AG04449 (cell line): ENCODE data around the gene NFIX.

ENCODE experiments used
- CTCF ChIA-PET: fragments of 350-600 bp; formaldehyde crosslinking; extraction: SDS; loops from one replicate; lab custom pipeline; 2021; ENCODE audit warnings: antibody characterized with exemption; lab: Yijun Ruan, JAX
- POLR2A ChIA-PET: fragments of 400-600, 350-600 bp; formaldehyde crosslinking; extraction: SDS; loops from one replicate; lab custom pipeline; 2020; ENCODE audit warnings: antibody characterized with exemption, inconsistent platforms; lab: Yijun Ruan, JAX
- DNase-seq: peaks from one replicate; pipeline ENCODE4 v3.0.0-alpha.2; 2010; ENCODE audit warnings: low read depth, low spot score
- H3K4me3 ChIP-seq: 2 replicates; pipeline ENCODE4 v1.5.1; 2011; ENCODE audit warnings: low read depth, mild to moderate bottlenecking, control low read depth, low read length
- CTCF ChIP-seq: IDR thresholded peaks from one replicate; pipeline ENCODE4 v1.5.1; 2011; ENCODE audit warnings: mild to moderate bottlenecking, moderate library complexity, low read length, control low read depth, inconsistent platforms; ENCODE audit not compliant: insufficient read depth; ENCODE audit errors: missing control alignments

NFIX gene

GRCh38 chr19:12997967-12998940, 3.0 kb downstream of the NFIX start:
- H3K4me3 ChIP-seq = peak overlapping the region; percentile 18
- TF ChIP-seq CTCF = no peak
- CTCF ChIA-PET = interaction anchor here (1.5 to 3.9 kb wide), 3 partner anchors 9 to 64 kb away, joined by 3 to 25 read pairs (median 4); no protein-coding TSS in a partner anchor
- DNase-seq = no peak
- POLR2A ChIA-PET = interaction anchor here (0.7 kb wide), 1 partner anchor 56 kb away, joined by 4 read pairs; no protein-coding TSS in a partner anchor

GRCh38 chr19:13001166-13001501, 5.9 kb downstream of the NFIX start:
- TF ChIP-seq CTCF = no peak
- no peak overlapping the region for H3K4me3 ChIP-seq
- CTCF ChIA-PET = interaction anchor here (2.3 to 6.5 kb wide), 2 partner anchors 24 to 61 kb away, joined by 9 to 54 read pairs; no protein-coding TSS in a partner anchor
- POLR2A ChIA-PET = interaction anchor here (0.7 kb wide), 1 partner anchor 31 kb away, joined by 3 read pairs; no protein-coding TSS in a partner anchor
- DNase-seq = no peak

- no peak overlapping the region for H3K4me3 ChIP-seq
- CTCF ChIA-PET = interaction anchor here (2.3 to 6.5 kb wide), 2 partner anchors 24 to 60 kb away, joined by 9 to 54 read pairs; no protein-coding TSS in a partner anchor
- POLR2A ChIA-PET = no interaction called here
- no peak for DNase-seq
- no peak for TF ChIP-seq CTCF
Observed at GRCh38 chr19:13001502-13002165, 6.4 kb downstream of the NFIX start.

- no peak for TF ChIP-seq CTCF
- DNase-seq = no peak
- ChIA-PET CTCF (interaction anchor here (1.1 to 6.5 kb wide), 5 partner anchors 31 to 92 kb away, joined by 3 to 54 read pairs (median 3); no protein-coding TSS in a partner anchor), POLR2A (interaction anchor here (0.6 kb wide), 1 partner anchor 91 kb away, joined by 3 read pairs; no protein-coding TSS in a partner anchor)
- H3K4me3 ChIP-seq = no peak overlapping the region
Observed at GRCh38 chr19:13002166-13002898, 7.1 kb downstream of the NFIX start.

- POLR2A ChIA-PET = interaction anchor here (0.6 kb wide), 2 partner anchors 19 to 90 kb away, joined by 3 read pairs; no protein-coding TSS in a partner anchor
- TF ChIP-seq CTCF = no peak
- no peak for DNase-seq
- H3K4me3 ChIP-seq = no peak overlapping the region
- CTCF ChIA-PET = interaction anchor here (1.1 to 6.5 kb wide), 5 partner anchors 31 to 91 kb away, joined by 3 to 54 read pairs (median 3); no protein-coding TSS in a partner anchor
Observed at GRCh38 chr19:13003081-13003480, 7.8 kb downstream of the NFIX start.
